GM21367 (cell line): Measurements from ENCODE around the gene SFMBT1.

Source experiments
- ATAC-seq: cut with Tn5 transposase; IDR thresholded peaks from one replicate; pipeline ENCODE4 v1.9.1; 2021; ENCODE audit not compliant: unreplicated experiment

SFMBT1 gene

DNA sequence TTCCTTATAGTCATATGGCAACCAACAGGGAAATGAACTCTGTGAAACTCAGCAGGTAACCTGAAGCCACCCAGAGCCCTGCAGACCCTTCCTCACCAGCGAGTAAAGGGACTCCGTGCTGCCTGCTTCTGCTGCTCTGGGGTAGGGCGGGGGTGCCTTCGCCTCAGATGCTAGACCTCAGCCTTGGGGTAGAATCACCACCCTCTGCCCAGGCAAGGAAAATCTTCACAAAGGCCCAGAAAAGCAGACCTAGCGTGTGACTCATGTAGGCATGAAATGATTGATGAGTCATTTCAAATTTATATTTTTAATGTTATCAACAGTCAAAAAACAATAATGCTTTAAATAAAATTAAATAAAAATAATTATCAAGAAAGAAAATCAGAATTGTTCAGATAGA lies 155.1 kb downstream of the SFMBT1 start:
- ATAC-seq: no peak

DNA sequence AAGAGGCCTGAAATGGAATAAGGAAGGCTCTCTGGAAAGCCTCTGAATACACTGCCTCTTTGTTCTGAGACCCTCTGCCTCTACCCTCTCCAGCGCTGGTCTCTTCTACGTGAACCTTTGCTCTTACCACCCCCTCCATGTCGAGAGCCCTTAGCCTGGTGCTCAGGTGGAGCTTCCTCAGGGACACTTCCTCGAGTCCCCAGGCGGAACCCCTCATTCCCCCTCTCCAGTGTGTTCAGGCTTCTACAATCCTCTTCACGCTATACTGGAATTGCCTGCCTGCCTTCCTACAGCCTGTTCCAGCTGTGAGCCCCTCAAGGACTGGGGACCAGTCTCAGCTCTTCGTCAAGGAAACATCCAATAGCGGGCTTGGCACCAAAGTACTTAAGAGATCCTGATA lies 156.0 kb downstream of the SFMBT1 start:
- no peak for ATAC-seq

DNA sequence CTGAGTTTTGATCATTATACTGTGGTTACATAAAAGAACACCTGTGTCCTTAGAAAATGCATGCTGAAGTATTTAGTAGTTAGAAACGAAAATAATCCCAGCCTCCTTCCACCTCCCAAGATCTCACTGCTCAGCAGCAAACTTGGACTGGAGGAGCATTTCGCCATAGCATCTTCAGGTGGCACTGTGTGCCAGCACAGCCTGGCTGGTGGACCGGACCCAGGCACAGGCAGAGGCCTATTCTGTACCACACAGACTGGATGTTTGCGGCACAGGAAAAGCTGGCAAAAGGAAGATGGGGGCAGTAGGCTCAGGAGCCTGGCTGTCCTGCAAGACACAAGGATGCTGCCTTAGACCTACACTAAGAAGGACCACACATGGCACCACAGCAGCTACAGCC lies 158.7 kb downstream of the SFMBT1 start:
- ATAC-seq: no peak

DNA sequence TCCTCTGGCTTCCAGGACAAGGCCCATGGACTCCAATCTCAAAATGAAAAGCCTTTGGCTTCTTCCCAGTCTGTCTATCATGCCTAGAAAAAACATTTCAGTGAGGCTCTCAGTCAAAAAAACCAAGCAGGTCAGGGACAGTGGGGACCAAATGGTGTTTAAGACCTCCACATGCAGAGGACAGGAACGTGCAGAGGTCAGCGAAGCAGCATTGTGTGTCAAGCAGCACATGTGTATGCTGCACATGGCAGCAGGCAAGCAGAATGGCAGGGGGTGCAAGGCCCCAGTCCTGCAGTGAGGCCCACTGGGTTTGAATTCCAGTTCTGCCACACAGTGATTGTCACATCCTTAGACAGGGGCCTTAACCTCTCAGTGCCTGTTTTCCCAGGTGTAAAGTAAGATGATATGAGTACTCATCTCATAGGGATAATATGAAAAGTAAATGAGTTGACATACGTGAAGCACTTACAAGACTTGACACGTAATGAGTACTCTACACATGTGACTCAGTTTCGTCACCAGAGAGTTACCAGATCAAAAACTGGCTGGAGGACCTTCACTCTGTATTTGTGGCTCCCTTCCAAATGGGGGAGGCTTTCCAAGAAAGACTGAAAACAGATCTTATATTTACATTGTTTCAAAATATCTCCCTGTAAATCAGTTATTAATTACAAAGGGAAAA lies 159.7 kb downstream of the SFMBT1 start:
- no peak for ATAC-seq

DNA sequence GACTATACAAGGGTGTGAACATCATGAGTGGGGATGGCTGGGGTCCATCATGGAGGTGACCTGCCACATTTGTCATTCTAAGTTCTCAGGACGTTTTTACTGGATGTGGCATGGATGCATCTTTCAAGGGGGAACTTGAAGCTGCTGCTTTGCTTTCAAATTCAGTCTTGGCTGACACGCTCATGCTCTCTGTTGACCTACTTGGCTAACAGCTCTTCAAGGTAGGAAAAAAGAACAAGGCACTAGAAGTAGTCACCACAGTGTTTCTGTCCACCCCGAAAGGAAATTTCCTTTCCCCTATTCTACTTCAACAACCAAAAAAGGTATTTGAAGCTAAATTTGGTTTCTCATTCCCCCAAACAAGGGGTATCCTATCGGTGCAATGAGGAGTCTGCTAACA lies 163.5 kb downstream of the SFMBT1 start:
- ATAC-seq: no peak

DNA sequence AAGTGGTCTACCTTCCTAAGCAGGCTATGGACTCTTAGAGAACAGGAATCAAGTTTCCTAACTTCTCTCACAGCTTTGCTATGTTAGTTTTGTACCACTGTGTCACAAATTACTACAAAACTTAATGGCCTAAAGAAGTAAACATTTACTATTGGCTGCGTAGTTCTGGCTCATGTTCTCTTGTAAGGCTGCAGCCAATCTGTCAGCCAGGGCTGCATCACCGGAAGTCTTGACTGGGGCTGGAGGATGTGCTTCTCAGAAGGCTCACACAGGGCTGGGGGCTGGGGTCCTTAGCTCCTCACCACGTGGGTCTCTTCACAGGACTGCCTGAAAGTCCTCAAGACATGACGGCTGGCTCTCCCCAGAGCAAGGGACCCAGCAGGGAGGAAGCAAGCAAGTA lies 164.0 kb downstream of the SFMBT1 start:
- no peak for ATAC-seq

DNA sequence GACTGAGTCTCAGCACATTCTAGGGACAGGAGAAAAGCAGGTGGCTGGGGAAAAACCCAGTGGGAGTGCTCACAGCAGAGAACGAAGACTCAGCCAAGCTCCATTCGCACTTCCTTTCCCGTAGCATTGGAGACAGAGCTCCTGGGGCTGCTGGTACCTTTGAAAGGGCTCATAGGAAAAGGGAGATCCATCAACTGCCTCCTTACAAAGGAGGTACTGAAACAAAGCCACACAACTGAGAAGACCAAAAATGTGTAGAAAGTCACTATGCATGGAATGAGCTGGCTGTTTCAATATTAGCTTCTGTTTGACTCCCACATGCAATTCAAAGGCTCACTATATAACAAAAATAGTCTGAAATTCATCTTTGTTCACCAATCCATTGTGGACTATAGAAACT lies 165.4 kb downstream of the SFMBT1 start:
- ATAC-seq: no peak

DNA sequence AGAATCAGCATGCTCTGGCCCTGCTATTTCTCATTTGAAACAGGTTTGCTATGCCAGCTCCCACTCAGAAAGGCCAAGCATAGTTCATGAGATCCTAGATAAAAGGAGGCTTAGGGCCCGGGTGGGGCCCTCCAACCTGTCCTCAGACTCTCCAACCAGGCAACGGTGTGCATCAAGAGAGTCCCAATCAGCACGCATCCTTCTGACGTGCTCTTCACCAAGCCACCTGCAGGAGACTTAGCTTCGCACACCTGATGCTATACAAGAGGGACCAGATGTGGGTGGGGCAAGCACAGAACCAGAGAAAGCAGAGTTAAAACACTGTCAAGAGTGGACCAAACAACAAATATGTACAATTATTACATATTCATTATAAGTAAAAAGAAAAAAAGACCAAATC lies 165.8 kb downstream of the SFMBT1 start:
- ATAC-seq: no peak

DNA sequence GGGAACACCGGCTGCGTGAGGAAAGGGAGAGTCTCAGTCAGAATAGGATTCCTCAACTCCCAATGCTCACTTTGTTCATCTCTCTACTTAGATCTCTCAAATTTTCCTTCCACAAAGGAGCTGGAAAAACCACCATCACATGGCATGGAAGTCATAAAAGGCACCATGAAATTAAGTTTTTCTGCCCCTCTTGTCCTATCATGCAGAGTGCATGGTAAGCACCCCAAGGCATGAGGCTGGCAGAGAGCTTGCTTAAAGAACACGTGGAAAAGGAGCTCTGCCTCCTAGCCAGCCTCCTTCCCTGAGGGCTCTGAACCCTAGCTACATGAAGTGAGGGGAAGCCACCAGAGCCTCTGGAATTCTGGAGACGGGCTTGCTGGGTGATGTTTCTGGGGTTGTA lies 166.3 kb downstream of the SFMBT1 start:
- no peak for ATAC-seq

DNA sequence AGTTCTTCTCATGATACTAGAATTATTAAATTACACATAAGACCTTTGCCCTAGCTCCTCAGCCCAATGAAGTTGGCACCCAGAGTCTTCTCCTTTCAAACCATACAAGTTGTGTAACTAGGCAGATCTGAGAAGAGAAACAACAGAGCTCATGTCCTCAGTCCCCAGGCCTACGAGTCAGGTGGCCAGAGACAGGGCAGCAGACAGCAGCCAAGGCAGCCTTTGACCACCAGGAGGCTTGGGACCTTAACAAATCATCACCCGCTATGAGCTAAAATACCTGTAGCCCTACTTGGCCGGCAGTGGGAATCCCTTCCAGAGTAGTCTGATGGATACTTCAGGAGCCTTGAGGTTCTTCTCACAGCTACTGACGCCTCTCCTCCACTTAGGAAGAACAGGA lies 166.8 kb downstream of the SFMBT1 start:
- ATAC-seq: no peak

DNA sequence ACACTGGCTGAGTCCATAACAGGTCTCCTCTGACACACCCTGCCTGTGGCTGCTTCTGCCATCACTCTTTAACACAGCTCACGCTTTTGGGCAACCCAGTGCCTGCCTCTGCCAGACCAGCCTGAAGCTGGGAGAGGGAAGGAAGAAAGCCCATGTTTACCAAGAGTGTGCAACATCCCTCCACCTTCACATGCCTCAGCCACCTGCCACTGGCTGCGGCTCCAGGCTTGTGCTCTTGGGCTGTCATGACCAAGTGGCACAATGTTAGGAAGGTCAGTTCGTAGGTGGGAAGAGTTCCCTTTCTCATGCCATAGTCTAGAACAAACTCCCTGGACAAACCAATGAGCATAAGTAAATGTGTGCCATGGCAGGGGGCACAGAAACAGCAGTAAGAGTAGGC lies 168.8 kb downstream of the SFMBT1 start:
- no peak for ATAC-seq

DNA sequence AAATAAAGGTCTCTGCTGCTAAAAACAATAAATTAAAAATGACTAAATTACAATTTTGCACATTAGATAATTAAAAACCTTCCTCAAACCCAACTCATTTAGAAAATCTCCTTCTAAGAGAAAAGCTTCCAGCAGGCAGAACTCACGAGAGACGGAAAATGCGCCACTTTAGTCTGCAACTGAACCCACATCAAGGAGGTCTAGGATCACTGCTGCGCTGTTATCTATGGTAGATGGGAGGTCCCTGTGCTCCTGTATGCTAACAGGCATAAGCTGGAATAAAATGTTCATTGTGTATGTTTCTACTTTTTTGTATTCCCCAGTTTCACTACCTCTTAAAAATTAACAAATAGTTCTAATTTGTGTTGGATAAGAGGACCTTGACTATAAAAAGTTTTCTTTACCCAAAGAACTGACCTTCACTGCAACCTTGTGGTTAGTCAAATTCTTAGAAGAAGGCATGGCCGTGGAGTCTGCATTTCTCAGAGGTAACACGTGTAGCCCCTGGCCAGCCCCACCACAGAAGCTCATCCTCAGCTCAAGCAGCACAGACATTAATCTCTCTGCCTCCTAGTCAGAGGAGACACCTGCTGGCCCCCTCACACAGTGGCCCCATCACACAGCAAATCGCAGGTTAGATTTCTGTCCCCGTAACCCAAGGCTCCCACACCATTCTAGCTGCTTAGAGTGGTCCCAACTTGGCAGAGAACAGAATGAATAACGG lies 170.8 kb downstream of the SFMBT1 start:
- ATAC-seq: no peak

DNA sequence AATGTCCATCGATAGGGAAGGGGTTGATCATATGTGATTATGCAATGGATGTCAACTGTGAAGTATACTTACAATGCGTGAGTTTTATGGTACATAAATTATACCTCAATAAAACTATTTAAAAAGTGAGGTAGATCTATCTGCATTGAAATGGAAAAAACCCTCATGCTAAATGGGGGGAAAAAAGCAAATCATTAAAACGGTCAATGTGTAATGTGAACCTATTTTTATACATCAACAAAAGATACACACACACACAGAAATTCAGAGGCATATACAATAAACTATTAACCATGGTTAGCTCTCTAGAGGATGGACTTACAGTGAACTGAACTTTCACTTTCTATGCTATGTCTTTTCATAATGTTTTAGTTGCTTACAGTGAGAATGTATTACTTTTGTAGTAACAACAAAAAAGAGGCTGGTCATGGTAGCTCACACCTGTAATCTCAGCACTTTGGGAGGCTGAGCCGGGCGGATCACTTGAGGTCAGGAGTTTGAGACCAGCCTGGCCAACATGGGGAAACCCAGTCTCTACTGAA lies 171.6 kb downstream of the SFMBT1 start:
- ATAC-seq: no peak

DNA sequence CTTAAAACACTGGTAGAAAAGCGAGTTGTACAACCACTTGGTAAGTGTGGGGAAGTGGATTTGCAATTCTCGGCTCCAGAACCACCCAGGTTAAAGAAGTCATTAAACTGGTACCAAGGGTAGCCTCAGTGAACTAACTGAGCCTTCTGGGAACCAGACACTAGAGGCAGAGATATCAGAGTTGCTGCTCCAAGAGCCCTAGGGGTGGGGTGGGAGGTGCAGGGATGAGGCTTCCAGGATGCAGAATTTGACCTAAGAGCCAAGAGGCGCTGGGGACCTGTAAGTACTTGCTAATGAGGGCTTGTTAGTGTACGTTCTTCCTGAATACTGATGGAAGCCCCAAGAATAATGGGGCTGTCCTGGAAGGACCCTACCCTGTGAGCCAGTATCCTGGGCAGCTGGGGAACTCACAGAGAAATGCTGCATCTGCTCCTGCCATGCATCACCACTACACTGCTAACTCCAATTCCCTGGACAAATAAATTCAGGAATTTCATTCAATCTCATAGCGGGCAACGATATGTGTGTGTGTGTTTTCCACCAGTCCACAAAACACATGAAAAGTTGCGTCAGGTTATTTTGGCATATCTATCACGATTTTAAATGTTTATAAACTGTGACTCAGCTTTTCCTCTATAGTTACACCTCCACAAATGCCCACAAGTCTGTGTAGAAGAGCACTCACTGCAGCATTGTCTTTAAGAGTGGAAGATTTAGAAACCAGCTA lies 172.3 kb downstream of the SFMBT1 start:
- no peak for ATAC-seq

DNA sequence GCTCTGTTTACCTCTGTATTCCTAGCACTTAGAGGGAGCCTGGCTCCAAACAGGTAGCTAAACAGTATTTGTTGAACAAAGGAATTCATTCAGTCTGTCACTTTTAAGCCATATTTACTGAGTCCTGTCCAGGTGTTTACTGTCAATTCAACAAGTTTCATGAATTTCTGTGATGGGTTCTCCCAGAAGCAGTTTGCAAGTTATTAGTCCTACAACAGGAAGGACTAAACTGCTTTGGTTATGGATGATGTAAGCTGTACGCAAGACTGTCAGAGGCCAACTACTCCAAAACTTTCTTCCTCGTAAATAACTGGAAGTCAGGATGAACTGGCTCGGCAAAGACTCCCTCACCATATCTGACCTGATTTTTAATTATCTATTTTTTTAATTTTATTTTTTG lies 173.6 kb downstream of the SFMBT1 start:
- ATAC-seq: no peak

DNA sequence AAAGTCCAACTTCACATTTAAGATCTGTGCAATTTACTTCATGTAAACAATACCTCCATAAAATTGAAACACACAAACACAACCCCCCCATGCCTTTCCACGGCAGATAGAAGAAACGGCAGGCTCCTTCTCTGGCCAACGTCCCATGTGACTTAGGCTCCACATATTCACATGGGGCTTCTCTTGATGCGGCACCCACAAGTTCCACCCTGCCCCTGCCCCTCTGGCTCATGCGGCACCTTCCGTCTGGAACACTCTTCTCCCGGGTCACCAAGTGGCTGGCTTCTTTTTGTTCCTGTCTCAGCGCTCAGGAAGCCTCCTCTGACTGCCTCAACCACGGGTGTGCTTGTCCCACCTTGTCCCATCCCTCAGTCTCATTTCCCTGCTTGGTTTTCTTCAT lies 174.1 kb downstream of the SFMBT1 start:
- no peak for ATAC-seq

DNA sequence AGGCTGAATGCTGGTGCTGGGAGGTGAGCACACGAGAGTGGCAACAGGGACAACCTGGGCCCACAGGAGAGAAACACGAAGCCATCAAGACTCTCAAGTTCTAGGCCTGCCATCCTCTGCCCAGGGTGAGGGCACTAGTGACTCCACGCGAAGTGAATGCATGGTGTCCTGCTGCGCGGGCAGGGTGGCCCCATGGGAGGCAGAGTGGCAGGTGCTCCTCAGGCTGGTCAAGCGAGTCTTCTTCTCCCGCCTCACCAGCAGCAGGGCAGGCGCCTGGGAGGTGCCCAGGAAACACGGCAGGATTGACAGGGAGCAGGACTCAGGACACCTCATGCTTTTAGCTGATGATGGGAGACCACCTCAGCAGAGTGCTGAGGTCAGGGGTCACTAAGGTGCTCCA lies 175.4 kb downstream of the SFMBT1 start:
- no peak for ATAC-seq

DNA sequence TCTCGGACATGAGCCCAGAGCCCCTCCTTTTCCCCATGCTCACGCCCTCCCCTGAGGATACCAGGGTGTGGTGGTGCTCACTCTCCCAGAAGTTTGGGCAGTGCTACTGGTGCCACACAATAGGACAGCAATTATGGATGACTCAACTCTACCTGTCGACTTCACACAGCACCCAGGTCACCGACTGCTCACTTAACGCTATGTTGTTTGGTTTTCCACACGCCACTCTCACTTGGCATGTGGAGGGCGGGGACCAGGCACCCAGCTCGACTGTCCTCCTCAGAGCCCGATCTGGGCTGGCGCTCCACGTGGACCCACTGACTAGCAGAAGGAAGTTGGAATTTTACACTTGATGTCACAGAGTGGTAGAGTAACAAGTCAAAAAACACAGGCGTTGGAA lies 179.4 kb downstream of the SFMBT1 start:
- ATAC-seq: no peak

DNA sequence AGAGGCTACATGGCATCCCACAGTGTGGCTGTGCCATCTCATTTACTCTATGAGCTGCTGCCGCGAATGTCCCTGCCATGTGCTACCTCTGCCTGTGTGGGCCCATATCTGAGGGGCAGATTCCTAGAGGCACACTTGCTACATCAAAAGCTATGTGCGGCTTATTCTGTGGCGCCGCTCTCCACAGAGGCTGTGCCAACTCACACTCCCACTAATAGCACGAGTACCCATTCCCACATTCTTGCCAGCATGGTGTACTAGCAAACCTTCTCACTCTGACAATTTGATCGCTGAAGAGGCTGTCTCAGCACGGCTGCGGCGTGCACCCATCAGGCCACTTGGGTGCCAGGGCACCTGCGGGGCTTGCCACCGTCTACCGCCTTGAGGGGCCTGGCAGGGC lies 179.9 kb downstream of the SFMBT1 start:
- no peak for ATAC-seq

DNA sequence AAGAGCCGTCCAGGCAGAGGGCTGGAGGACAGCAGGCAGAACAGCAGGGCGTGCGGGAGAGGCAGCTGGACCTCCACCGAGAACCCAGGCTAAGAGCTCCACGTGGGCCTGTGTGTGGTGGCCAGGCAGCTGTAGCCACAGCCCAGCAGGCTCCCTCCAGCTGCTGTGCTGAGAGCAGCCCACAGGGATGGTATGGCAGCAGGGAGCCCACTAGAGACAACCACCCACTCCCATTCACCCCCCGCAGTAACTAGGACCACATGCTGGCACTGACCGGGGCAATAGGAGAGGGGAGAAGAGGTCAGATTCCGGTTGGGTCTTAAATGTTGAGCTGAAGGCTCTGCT lies 185.5 kb downstream of the SFMBT1 start:
- no peak for ATAC-seq

DNA sequence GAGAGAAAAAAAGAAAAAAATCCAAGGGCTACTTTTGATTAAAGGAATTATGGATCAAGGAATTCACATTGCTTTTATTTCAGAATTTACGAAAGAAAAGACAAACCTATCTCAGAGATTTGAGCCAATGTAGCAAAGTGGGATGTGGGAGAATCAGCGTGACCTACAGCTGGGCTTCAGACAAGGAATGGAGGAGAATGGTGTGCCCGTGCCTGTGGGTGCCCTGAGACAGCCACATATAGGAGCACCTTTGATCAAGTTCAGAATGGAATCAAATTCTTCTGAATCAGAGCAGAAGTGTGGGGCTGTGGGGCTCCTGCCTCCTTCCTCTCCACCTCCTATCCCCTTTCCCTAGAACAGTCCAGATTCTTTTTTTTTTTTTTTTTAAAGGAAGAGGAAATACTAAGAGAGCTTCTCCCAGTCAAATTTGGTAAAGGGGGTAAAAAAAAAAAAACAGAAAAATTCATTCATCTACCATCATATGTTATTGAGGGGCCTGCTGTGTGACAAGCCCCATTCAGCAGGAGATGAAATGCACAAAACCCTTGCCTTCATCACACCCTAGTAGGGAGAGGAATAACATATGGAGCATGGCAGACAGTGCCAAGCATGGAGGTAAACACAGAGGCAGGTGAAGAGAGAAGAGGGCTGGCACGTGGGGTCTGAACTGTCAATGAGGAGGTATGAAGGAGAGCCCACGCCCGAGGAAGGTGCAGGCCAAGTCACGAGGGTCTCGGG lies 186.0 kb downstream of the SFMBT1 start:
- ATAC-seq: no peak
